BLaER1 treated with 17β-estradiol and CSF1 and Interleukin-3, amounts not matched to agents 10 nM and 100 nM (cell line): ENCODE data around the gene SMURF2.

Experiments used
- H3K27ac ChIP-seq, 11 experiments: shearing (Covaris generic); formaldehyde crosslinking; 2 replicates each; pipeline ENCODE4 v1.8.1; 2022
- H3K27me3 ChIP-seq, 11 experiments: shearing (Covaris generic); formaldehyde crosslinking; 2 replicates each; pipeline ENCODE4 v1.8.1; 2022
- H3K36me3 ChIP-seq, 11 experiments: shearing (Covaris generic); formaldehyde crosslinking; 2 replicates each; pipeline ENCODE4 v1.8.1; 2022
- H3K4me1 ChIP-seq, 10 experiments: shearing (Covaris generic); formaldehyde crosslinking; 2 replicates each; pipeline ENCODE4 v1.8.1; 2022
- H3K4me2 ChIP-seq, 11 experiments: shearing (Covaris generic); formaldehyde crosslinking; 2 replicates each; pipeline ENCODE4 v1.8.1; 2022
- H3K4me3 ChIP-seq, 10 experiments: shearing (Covaris generic); formaldehyde crosslinking; 2 replicates each; pipeline ENCODE4 v1.8.1; 2022
- H3K9ac ChIP-seq, 11 experiments: shearing (Covaris generic); formaldehyde crosslinking; 2 replicates each; pipeline ENCODE4 v1.8.1; 2022
- H3K9me3 ChIP-seq, 11 experiments: shearing (Covaris generic); formaldehyde crosslinking; replicated peaks in 1 of 11; 2 replicates each; pipeline ENCODE4 v1.8.1; 2022
- H4K20me1 ChIP-seq, 11 experiments: shearing (Covaris generic); formaldehyde crosslinking; 2 replicates each; pipeline ENCODE4 v1.8.1; 2022
- Cebpa-rat ChIP-seq, 11 experiments: shearing (Covaris generic); IDR thresholded peaks; 2 replicates each; pipeline ENCODE4 v1.8.1; 2022

SMURF2 gene

DNA sequence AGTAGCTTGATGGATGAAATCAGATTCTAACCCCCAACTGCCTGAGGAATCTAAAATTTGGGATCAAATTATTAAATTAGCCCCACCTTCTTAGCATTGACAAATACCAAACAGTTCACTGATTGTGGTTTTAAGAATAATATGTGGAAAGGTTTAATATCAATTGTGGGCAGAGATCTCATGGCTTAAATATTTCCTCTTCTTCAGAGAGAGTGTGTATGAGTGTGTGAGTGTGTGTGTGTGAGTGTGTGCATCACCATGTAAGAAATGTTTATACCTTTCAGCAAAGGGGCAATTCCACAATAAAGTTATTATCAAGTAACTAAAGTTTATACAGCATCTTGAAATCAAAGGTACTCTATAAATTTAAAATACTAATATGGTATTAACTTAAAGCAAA is 3.2 kb downstream of the SMURF2 start:
- Histone ChIP-seq H3K9ac (0 out of 22 replicates have a peak overlapping the region, but pooled peaks of 1 of the 11 experiments have one; percentile 23), H3K4me1 (peaks cover 18 to 48% (median 25%) of the 10 kb centered on the region in 10 experiments), H3K36me3 (peaks cover 3 to 31% (median 20%) of the 10 kb centered on the region in 11 experiments; a peak in 20 of 22 replicates), H3K4me2 (peak overlapping the region in 5 of 11 experiments; percentile 6 to 97 (median 47); a peak in 5 of 22 replicates), H3K4me3 (no peak overlapping the region), H4K20me1 (peaks cover 35 to 71% (median 68%) of the 10 kb centered on the region in 11 experiments; a peak in 20 of 22 replicates), H3K9me3 (peaks cover 6 to 19% (median 17%) of the 10 kb centered on the region in 11 experiments), H3K27me3 (peaks cover 0 to 7% (median 0%) of the 10 kb centered on the region in 11 experiments; a peak in 1 of 22 replicates), H3K27ac (no peak overlapping the region)
- TF ChIP-seq Cebpa-rat (IDR thresholded peaks at IDR 0.05) = no peak

DNA sequence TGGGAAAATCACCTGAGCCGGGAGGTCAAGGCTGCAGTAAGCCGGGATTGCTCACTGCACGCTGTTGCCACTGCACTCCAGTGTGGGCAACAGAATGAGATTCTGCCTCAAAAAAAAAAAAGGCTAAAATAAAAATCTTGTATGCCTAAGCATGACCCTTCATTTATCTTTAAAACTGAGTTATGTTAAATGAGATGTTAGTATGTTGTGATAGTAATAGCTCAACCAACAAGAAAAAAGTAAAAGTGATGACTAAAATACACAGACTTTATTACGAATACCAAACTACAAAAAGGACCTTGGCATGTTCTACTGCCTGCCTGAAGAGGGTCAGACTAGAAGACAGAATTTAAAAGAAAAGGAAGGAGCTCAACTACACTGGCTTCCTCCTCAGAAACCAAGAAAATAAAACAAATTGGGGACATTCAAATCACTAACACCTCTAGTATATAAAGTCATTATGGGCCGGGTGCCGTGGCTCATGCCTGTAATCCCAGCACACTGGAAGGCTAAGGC is 4.4 kb downstream of the SMURF2 start:
- 0 out of 22 replicates have a peak overlapping the region, but pooled peaks of 1 of the 11 experiments have one; percentile 48 for H3K9ac ChIP-seq

DNA sequence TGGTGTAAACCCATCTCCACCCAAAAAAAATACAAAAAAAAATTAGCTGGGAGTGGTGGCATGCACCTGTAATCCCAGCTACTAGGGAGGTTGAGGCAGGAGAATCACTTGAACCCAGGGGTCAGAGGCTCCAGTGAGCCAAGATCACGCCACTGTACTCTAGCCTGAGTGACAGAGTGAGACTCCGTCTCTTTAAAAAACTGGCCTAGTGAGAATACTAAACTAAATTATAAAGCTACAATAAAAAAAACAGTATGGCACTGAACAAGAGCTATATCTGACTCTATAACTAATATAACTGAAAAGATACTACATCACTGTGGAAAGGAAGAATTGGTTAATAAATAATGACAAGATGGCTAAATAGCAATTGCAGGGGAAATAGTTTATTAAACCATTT is 6.4 kb downstream of the SMURF2 start:
- no peak overlapping the region for H3K4me2 ChIP-seq
- H3K9me3 ChIP-seq = peaks cover 6 to 19% (median 17%) of the 10 kb centered on the region in 11 experiments
- H3K27me3 ChIP-seq = no peaks in the 10 kb centered on the region
- H3K4me3 ChIP-seq = no peak overlapping the region
- no peak for TF ChIP-seq Cebpa-rat (IDR thresholded peaks at IDR 0.05)
- no peak overlapping the region for H3K9ac ChIP-seq
- H3K36me3 ChIP-seq = peaks cover 3 to 35% (median 25%) of the 10 kb centered on the region in 11 experiments; a peak in 20 of 22 replicates
- H3K4me1 ChIP-seq = peaks cover 8 to 53% (median 17%) of the 10 kb centered on the region in 10 experiments
- H4K20me1 ChIP-seq = peaks cover 47 to 100% (median 92%) of the 10 kb centered on the region in 11 experiments; a peak in 20 of 22 replicates
- H3K27ac ChIP-seq = no peak overlapping the region

More for the DNA sequence above, 4.4 kb downstream of the SMURF2 start:
- TF ChIP-seq Cebpa-rat (IDR thresholded peaks at IDR 0.05) = no peak
- Histone ChIP-seq H4K20me1 (peaks cover 42 to 84% (median 80%) of the 10 kb centered on the region in 11 experiments; a peak in 20 of 22 replicates), H3K36me3 (peaks cover 3 to 31% (median 20%) of the 10 kb centered on the region in 11 experiments; a peak in 20 of 22 replicates), H3K4me2 (peak overlapping the region in 6 of 11 experiments; percentile 7 to 97 (median 29); a peak in 6 of 22 replicates), H3K27ac (no peak overlapping the region), H3K27me3 (peaks cover 0 to 3% (median 0%) of the 10 kb centered on the region in 11 experiments; a peak in 1 of 22 replicates), H3K4me1 (peaks cover 12 to 51% (median 21%) of the 10 kb centered on the region in 10 experiments), H3K9me3 (peaks cover 6 to 19% (median 17%) of the 10 kb centered on the region in 11 experiments), H3K4me3 (no peak overlapping the region)

DNA sequence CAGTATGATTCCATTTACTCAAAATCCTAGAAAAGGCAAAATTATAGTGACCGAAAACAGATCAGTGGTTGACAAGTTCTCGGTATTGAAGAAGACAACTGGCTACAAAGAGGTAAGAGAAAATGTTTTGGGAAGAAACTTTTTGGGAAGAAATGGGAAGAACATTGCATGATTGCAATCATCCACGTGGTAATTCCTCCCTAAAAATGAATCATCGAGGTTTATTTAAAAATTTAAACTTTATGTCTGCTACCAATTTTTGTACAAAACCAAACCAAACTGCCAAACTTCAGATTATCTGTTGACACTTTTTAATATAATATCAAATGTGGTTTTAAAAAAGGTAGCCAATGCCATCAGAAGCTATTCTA is 8.1 kb downstream of the SMURF2 start:
- no peak overlapping the region for H3K27ac ChIP-seq
- no peak for TF ChIP-seq Cebpa-rat (IDR thresholded peaks at IDR 0.05)
- H3K4me2 ChIP-seq = peak overlapping the region in 4 of 11 experiments; percentile 4 to 45 (median 29); a peak in 3 of 22 replicates

DNA sequence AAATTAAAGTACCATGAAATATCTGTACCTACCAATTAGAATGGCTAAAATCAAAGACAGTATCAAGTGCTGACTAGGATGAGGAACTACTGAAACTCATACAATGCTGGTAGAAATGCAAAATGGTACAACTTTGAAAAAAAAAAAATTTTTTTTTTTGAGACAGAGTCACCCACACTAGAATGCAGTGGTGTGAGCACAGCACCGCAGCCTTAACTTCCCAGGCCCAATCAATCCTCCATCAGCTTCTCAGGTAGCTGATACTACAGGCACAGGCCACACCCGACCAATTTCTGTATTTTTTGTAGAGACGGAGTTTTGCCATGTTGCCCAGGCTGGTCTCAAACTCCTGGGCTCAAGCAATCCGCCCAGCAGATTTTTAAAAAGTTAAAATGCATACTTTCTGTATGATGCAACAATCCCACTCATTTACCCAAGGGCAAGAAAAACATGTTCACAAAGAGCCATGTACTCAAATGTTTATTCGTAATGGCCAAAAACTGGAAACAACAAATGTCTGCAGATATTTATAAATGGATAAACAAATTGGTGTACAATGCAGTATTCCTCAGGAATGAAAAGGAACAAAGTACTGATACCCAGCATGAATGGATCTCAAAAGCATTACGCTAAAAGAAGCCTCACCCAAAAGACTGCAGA is 8.7 kb downstream of the SMURF2 start:
- peak in 1 of 11 experiments; percentile 36; a peak in 2 of 22 replicates for TF ChIP-seq Cebpa-rat (IDR thresholded peaks at IDR 0.05)
- H3K27me3 ChIP-seq = no peaks in the 10 kb centered on the region
- peaks cover 6 to 19% (median 17%) of the 10 kb centered on the region in 11 experiments for H3K9me3 ChIP-seq
- H3K4me3 ChIP-seq = no peak overlapping the region
- peaks cover 45 to 100% (median 93%) of the 10 kb centered on the region in 11 experiments; a peak in 20 of 22 replicates for H4K20me1 ChIP-seq
- peaks cover 0 to 46% (median 7%) of the 10 kb centered on the region in 10 experiments; a peak in 10 of 20 replicates for H3K4me1 ChIP-seq
- H3K27ac ChIP-seq = no peak overlapping the region
- H3K4me2 ChIP-seq = peak overlapping the region in 4 of 11 experiments; percentile 16 to 45 (median 30); a peak in 3 of 22 replicates
- H3K9ac ChIP-seq = no peak overlapping the region
- peaks cover 5 to 37% (median 26%) of the 10 kb centered on the region in 11 experiments; a peak in 20 of 22 replicates for H3K36me3 ChIP-seq

More for the DNA sequence above, 8.1 kb downstream of the SMURF2 start:
- Histone ChIP-seq H3K27me3 (no peaks in the 10 kb centered on the region), H3K4me3 (no peak overlapping the region), H3K4me1 (peaks cover 0 to 51% (median 9%) of the 10 kb centered on the region in 10 experiments; a peak in 11 of 20 replicates), H3K9ac (no peak overlapping the region), H4K20me1 (peaks cover 49 to 100% (median 93%) of the 10 kb centered on the region in 11 experiments; a peak in 20 of 22 replicates), H3K9me3 (peaks cover 6 to 19% (median 17%) of the 10 kb centered on the region in 11 experiments), H3K36me3 (peaks cover 3 to 35% (median 25%) of the 10 kb centered on the region in 11 experiments; a peak in 20 of 22 replicates)

DNA sequence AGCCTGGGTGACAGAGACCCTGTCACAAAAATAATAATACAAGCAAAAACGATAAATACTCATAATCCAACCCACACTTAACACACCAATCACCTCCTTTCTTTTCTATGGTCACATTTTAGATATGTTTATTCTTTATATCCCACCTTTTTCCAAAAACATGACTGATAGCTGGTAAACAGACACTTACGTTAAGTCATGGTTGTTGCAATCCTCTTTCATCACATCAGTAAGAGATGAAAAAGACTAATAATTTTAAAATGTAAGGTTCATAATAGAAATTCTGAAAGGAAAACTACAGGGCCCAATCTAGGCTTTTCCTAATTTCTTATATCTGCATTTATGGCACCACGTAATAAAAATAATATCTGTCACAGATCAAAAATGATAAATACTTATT is 10.2 kb downstream of the SMURF2 start:
- H3K36me3 ChIP-seq = peaks cover 18 to 41% (median 32%) of the 10 kb centered on the region in 11 experiments; a peak in 21 of 22 replicates
- H3K27me3 ChIP-seq = no peaks in the 10 kb centered on the region
- no peak overlapping the region for H3K4me2 ChIP-seq
- H3K9me3 ChIP-seq = peaks cover 6 to 19% (median 16%) of the 10 kb centered on the region in 11 experiments
- H3K27ac ChIP-seq = no peak overlapping the region
- TF ChIP-seq Cebpa-rat (IDR thresholded peaks at IDR 0.05) = no peak
- H3K4me1 ChIP-seq = peaks cover 0 to 32% (median 2%) of the 10 kb centered on the region in 10 experiments; a peak in 8 of 20 replicates
- no peak overlapping the region for H3K4me3 ChIP-seq
- peaks cover 38 to 100% (median 92%) of the 10 kb centered on the region in 11 experiments; a peak in 21 of 22 replicates for H4K20me1 ChIP-seq
- H3K9ac ChIP-seq = no peak overlapping the region

DNA sequence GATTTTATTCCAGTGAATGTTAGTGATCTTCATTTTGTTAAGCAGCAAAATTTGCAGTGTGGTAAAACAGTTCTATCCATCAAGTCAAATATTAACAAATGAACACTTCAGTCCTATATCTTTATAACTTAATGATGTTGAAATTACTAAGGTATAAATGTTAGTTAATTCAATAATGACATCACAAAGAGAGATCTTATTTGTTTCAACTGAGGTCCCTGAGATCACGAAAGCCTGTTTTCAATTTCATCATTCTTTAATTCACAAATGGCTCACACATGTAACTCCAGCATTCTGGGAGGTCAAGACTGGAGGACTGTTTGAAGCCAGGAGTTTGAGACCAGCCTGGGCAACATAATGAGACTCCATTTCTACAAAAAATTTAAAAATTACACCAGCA is 13.9 kb downstream of the SMURF2 start:
- TF ChIP-seq Cebpa-rat (IDR thresholded peaks at IDR 0.05) = no peak
- no peak overlapping the region for H3K4me3 ChIP-seq
- H4K20me1 ChIP-seq = peaks cover 51 to 100% (median 97%) of the 10 kb centered on the region in 11 experiments; a peak in 21 of 22 replicates
- H3K9me3 ChIP-seq = no peaks in the 10 kb centered on the region
- H3K9ac ChIP-seq = no peak overlapping the region
- peaks cover 35 to 63% (median 44%) of the 10 kb centered on the region in 11 experiments for H3K36me3 ChIP-seq
- no peaks in the 10 kb centered on the region for H3K27me3 ChIP-seq
- no peak overlapping the region for H3K27ac ChIP-seq
- no peak overlapping the region for H3K4me2 ChIP-seq
- peaks cover 0 to 18% (median 0%) of the 10 kb centered on the region in 10 experiments; a peak in 8 of 20 replicates for H3K4me1 ChIP-seq

DNA sequence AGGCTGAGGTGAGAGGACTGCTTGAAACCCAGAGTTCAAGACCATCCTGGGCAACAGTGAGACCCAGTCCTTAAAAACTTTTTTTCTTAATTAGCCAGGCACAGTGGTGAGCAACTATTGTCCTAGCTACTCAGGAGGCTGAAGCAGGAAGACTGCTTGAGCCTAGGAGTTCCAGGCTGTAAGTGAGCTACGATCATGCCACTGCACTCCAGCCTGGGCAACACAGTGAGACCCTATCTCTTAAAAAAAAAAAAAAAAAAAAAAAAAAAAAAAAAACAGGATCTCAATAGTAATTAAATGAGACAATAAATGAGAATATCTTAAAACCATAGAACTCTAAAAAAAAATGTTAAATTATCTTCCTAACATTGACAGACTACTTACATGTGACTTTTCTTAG is 14.3 kb downstream of the SMURF2 start:
- Histone ChIP-seq H3K9ac (no peak overlapping the region), H3K27ac (no peak overlapping the region), H3K27me3 (no peaks in the 10 kb centered on the region), H4K20me1 (peaks cover 55 to 100% (median 97%) of the 10 kb centered on the region in 11 experiments; a peak in 21 of 22 replicates), H3K9me3 (no peaks in the 10 kb centered on the region), H3K36me3 (peaks cover 39 to 67% (median 48%) of the 10 kb centered on the region in 11 experiments), H3K4me3 (no peak overlapping the region), H3K4me2 (no peak overlapping the region), H3K4me1 (peaks cover 0 to 16% (median 0%) of the 10 kb centered on the region in 10 experiments; a peak in 8 of 20 replicates)
- no peak for TF ChIP-seq Cebpa-rat (IDR thresholded peaks at IDR 0.05)
